ENCODE measurements around the gene MAP3K13.

- TF ChIP-seq CTCF (IDR thresholded peaks at IDR 0.05): peak in 1 of 5 experiments; percentile 35
- peak; percentile 70 to 80 for TF ChIP-seq POLR2A (IDR thresholded peaks at IDR 0.05)
- peak; percentile 70 to 97 for TF ChIP-seq EP300 (IDR thresholded peaks at IDR 0.05)
Observed at GRCh38 chr3:185498503-185499396, 135.8 kb downstream of the MAP3K13 start, which contains the start of gene TMEM41A.
